ENCODE results near the gene DENND2A. TPM values are rescaled to one million over a fixed set of nuclear protein-coding genes. Genes with fewer than 3 reads are reported as not detected.

DENND2A gene
- total and polyA plus RNA-seq, 10 of the 15 experiments (the other 5 are each of a cell fraction or from before 2014, with no cell fraction given), result 0.01 TPM; not detected in 9

- TF ChIP-seq HDAC2 (IDR thresholded peaks at IDR 0.05) (no peak), POU2F2 (IDR thresholded peaks at IDR 0.05; ENCODE audit: borderline replicate concordance, low read depth, low read length) (no peak), RUNX3 (IDR thresholded peaks at IDR 0.05; ENCODE audit: low read length) (no peak), SMAD1 (IDR thresholded peaks at IDR 0.05; ENCODE audit: low read depth, partially characterized antibody) (no peak)
Measured at GRCh38 chr7:140604760-140605159, 35.9 kb downstream of the DENND2A start (continued).

DNA sequence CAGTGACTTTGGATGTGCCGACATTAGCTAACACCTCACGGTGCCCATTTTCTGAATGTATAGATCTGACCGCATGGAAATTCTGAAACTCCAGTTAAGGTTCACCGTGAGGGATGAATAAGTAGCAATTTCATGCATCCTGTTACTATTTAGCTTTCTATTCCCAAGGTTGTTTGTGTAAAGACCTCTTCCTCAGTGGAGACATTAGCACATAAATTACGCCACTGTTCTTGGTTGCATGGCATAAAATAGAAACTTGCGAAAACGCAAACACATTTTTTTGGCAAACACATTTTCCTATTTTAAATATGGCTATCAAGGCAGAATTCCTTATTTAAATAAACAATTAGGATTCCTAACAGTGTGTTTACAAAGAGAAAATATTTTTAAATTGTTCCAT is 36.5 kb downstream of the DENND2A start:
- no peak for DNase-seq (ENCODE audit: low read depth, low spot score)
- no peaks in the 10 kb centered on the region for H3K9me3 ChIP-seq (replicated peaks; ENCODE audit: control insufficient read depth, insufficient read depth, low read length)
- H3K4me2 ChIP-seq (ENCODE audit: control insufficient read depth, insufficient read depth), result no peak overlapping the region
- H3K4me3 ChIP-seq, result no peak overlapping the region
- H3K79me2 ChIP-seq (ENCODE audit: control insufficient read depth, insufficient read depth, low read length), result no peaks in the 10 kb centered on the region
- H3K27me3 ChIP-seq (replicated peaks in 1 of 2; ENCODE audit: control insufficient read depth in 2 of 2, insufficient read depth in 2 of 2, low read length in 1 of 2), result no peaks in the 10 kb centered on the region; a peak in 1 of 4 replicates
- intact Hi-C loops (cut with micrococcal nuclease; ENCODE audit: unreplicated experiment) (no loop called here), in situ Hi-C loops (cut with MboI) (no loop called here)
- SMC1A ChIA-PET (ENCODE audit: uncharacterized antibody, unreplicated experiment), result interaction anchor here (0.6 kb wide), 1 partner anchor 331 kb away, joined by 4 read pairs; no protein-coding TSS in a partner anchor
- CTCF ChIA-PET, result no interaction called here
- FAIRE-seq, result no peak
- no peaks in the 10 kb centered on the region for H4K20me1 ChIP-seq (ENCODE audit: control insufficient read depth, insufficient read depth)
- no TSS peak for BruUV-seq (replicated peaks)
- TF ChIP-seq PAX8 (IDR thresholded peaks at IDR 0.05), result no peak
- TF ChIP-seq SIN3A (IDR thresholded peaks at IDR 0.05; ENCODE audit: low read depth, low read length), result no peak
- no peak for TF ChIP-seq USF1 (IDR thresholded peaks at IDR 0.05; ENCODE audit: borderline replicate concordance, extremely low read length, insufficient read depth, low read depth, low read length)
- no peak for TF ChIP-seq SIX5 (IDR thresholded peaks at IDR 0.05; ENCODE audit: low read depth, low read length, severe bottlenecking)
- TF ChIP-seq YY1 (IDR thresholded peaks at IDR 0.05; ENCODE audit: low read depth, low read length), result no peak
- TF ChIP-seq ZNF207 (IDR thresholded peaks at IDR 0.05; ENCODE audit: borderline replicate concordance), result no peak
- TF ChIP-seq FOXK2 (IDR thresholded peaks at IDR 0.05), result no peak
- no peak for TF ChIP-seq EED (IDR thresholded peaks at IDR 0.05; ENCODE audit: low read depth)
- TF ChIP-seq RAD51 (IDR thresholded peaks at IDR 0.05), result no peak
- TF ChIP-seq STAT1 (conservative IDR thresholded peaks at IDR 0.05), result no peak
- no peak for TF ChIP-seq RELB (IDR thresholded peaks at IDR 0.05; ENCODE audit: low read depth)
- 69% methylated on average over 7 of the region's 7 CpGs for WGBS (ENCODE audit: insufficient coverage, insufficient replicate concordance, low lambda C conversion rate, missing lambda C conversion rate)
- RAD21 ChIA-PET (ENCODE audit: unreplicated experiment), result no interaction called here
- no peaks in the 10 kb centered on the region for H3K36me3 ChIP-seq (ENCODE audit: control insufficient read depth in 2 of 2, insufficient read depth in 2 of 2, low read length in 1 of 2)
- H3K27ac ChIP-seq (ENCODE audit: control insufficient read depth, insufficient read depth), result no peak overlapping the region
- no peak for ATAC-seq
- no peak overlapping the region for H2AFZ ChIP-seq (ENCODE audit: control insufficient read depth, low read depth, low read length)
- POLR2A ChIA-PET, result no interaction called here
- H3K9ac ChIP-seq (ENCODE audit: control insufficient read depth, insufficient read depth, low read length), result no peak overlapping the region
- no peaks in the 10 kb centered on the region for H3K4me1 ChIP-seq (ENCODE audit: control insufficient read depth, insufficient read depth, low read length)

All from GM12878 (cell line).